OCI-LY1 (cell line): ENCODE measurements around the gene TGFBR2.

ENCODE experiments used
- H2AFZ ChIP-seq: fragments of 200-600 bp; sonication (generic), shearing (Covaris generic); 2 replicates; pipeline ENCODE4 v1.6.0; 2014; ENCODE audit warnings: antibody characterized with exemption, mild to moderate bottlenecking, low read length
- H3F3A ChIP-seq: fragments of 200-600 bp; sonication (generic), shearing (Covaris generic); 2 replicates; pipeline ENCODE4 v1.6.0; 2014; ENCODE audit warnings: mild to moderate bottlenecking, antibody characterized with exemption, low read length, moderate library complexity; ENCODE audit not compliant: insufficient read depth
- H3K27ac ChIP-seq: fragments of 200-600 bp; sonication (generic); 2 replicates; pipeline ENCODE4 v1.5.1; 2014; ENCODE audit warnings: low read length, mixed run types, mild to moderate bottlenecking, low read depth; ENCODE audit not compliant: poor library complexity, severe bottlenecking
- H3K27me3 ChIP-seq: fragments of 200-600 bp; sonication (generic); 2 replicates; pipeline ENCODE4 v1.6.0; 2014; ENCODE audit warnings: antibody characterized with exemption, mild to moderate bottlenecking, low read length, moderate library complexity; ENCODE audit not compliant: insufficient read depth
- H3K36me3 ChIP-seq: fragments of 200-600 bp; sonication (generic); 2 replicates; pipeline ENCODE4 v1.6.1; 2014; ENCODE audit warnings: mild to moderate bottlenecking, antibody characterized with exemption, low read length, moderate library complexity, mixed read lengths; ENCODE audit not compliant: insufficient read depth
- H3K4me1 ChIP-seq: fragments of 200-600 bp; sonication (generic); 2 replicates; pipeline ENCODE4 v1.5.1; 2014; ENCODE audit warnings: mild to moderate bottlenecking, low read length, moderate library complexity; ENCODE audit not compliant: insufficient read depth, severe bottlenecking
- H3K4me2 ChIP-seq: fragments of 200-600 bp; sonication (generic), shearing (Covaris generic); 2 replicates; pipeline ENCODE4 v1.6.1; 2014; ENCODE audit warnings: low read length
- H3K4me3 ChIP-seq: fragments of 200-600 bp; sonication (generic); 2 replicates; pipeline ENCODE4 v1.5.1; 2014; ENCODE audit warnings: low read length, low read depth, mild to moderate bottlenecking, mixed read lengths; ENCODE audit not compliant: poor library complexity, severe bottlenecking
- H3K79me2 ChIP-seq: fragments of 200-600 bp; shearing (Covaris generic); 2 replicates; pipeline ENCODE4 v1.6.1; 2016; ENCODE audit warnings: mixed run types, low read length, mixed read lengths; ENCODE audit not compliant: insufficient read depth
- H3K9ac ChIP-seq: fragments of 200-600 bp; sonication (generic), shearing (Covaris generic); 2 replicates; pipeline ENCODE4 v1.6.1; 2014; ENCODE audit warnings: mild to moderate bottlenecking, low read length, mixed read lengths
- H3K9me2 ChIP-seq: fragments of 200-600 bp; sonication (generic), shearing (Covaris generic); 2 replicates; pipeline ENCODE4 v1.6.1; 2014; ENCODE audit warnings: low read depth, mild to moderate bottlenecking, low read length, mixed read lengths
- H3K9me3 ChIP-seq: fragments of 200-600 bp; shearing (Covaris generic); 2 replicates; pipeline ENCODE4 v1.6.1; 2014; ENCODE audit warnings: low read length, mixed read lengths
- H4K20me1 ChIP-seq: fragments of 200-600 bp; sonication (generic), shearing (Covaris generic); 2 replicates; pipeline ENCODE4 v1.6.0; 2016; ENCODE audit warnings: mild to moderate bottlenecking, low read length; ENCODE audit not compliant: insufficient read depth
- CTCF ChIP-seq: fragments of 200-600 bp; sonication (generic), shearing (Covaris generic); IDR thresholded peaks from 2 replicates; pipeline ENCODE4 v1.5.1; 2017; ENCODE audit warnings: mild to moderate bottlenecking, antibody characterized with exemption, low read length, moderate library complexity, mixed read lengths
- EZH2 ChIP-seq: fragments of 200-600 bp; sonication (generic), shearing (Covaris generic); IDR thresholded peaks from 2 replicates; pipeline ENCODE4 v1.8.0; 2017; ENCODE audit warnings: borderline replicate concordance, mixed run types, mild to moderate bottlenecking, antibody characterized with exemption, low read length, moderate library complexity, mixed read lengths

The TGFBR2 gene

DNA sequence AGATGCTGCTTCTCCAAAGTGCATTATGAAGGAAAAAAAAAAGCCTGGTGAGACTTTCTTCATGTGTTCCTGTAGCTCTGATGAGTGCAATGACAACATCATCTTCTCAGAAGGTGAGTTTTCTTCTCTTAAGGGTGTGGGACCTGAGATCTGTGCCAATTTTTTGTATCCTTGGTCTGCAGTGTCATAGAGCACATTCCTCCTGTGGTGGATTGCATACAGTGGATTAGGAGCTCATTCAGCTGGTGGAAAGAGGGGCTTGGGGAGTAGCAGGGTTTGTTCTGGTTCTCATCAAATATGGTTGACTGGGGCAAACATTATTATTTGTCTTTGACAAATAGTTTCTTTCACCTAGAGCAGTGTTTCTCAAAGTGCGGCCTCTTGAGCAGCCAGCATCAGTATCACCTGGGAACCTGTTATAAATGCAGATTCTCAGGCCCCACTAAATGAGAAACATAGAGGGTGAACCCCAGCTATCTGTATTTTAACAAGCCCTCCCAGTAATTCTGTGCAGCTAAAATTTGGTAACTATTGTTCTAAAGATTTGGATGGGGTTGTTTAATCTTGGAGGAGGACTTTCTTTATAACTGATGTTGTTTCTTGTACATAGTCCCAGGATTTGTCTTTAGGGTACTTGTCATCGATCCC is 44.1 kb downstream of the TGFBR2 start:
- peak overlapping the region; percentile 38; the same call in 1 of the 2 replicates for H3K4me2 ChIP-seq
- H3K27ac ChIP-seq = peak overlapping the region; percentile 94
- peaks cover 62% of the 10 kb centered on the region for H3K4me1 ChIP-seq
- no peak overlapping the region for H2AFZ ChIP-seq
- H3K27me3 ChIP-seq = no peaks in the 10 kb centered on the region
- H3K9ac ChIP-seq = peak overlapping the region; percentile 11; the same call in 1 of the 2 replicates
- H3K9me2 ChIP-seq = no peaks in the 10 kb centered on the region
- no peak overlapping the region for H3K4me3 ChIP-seq
- no peak for TF ChIP-seq EZH2
- no peak for TF ChIP-seq CTCF
- 0 out of 2 replicates have a peak, but pooled peaks cover 4% of the 10 kb centered on the region for H3F3A ChIP-seq
- H3K36me3 ChIP-seq = peaks cover 75% of the 10 kb centered on the region
- no peaks in the 10 kb centered on the region for H4K20me1 ChIP-seq
- no peaks in the 10 kb centered on the region for H3K79me2 ChIP-seq
- H3K9me3 ChIP-seq = no peaks in the 10 kb centered on the region

GRCh38 chr3:30654269-30654668 is 47.9 kb downstream of the TGFBR2 start:
- H3K9me3 ChIP-seq = no peaks in the 10 kb centered on the region
- H3K4me3 ChIP-seq = no peak overlapping the region
- H3K4me1 ChIP-seq = peaks cover 64% of the 10 kb centered on the region
- no peak overlapping the region; the same call in 1 of the 2 replicates for H3K4me2 ChIP-seq
- peaks cover 74% of the 10 kb centered on the region for H3K36me3 ChIP-seq
- H3F3A ChIP-seq = 0 out of 2 replicates have a peak, but pooled peaks cover 2% of the 10 kb centered on the region
- no peaks in the 10 kb centered on the region for H4K20me1 ChIP-seq
- TF ChIP-seq EZH2 = no peak
- no peak for TF ChIP-seq CTCF
- H3K79me2 ChIP-seq = no peaks in the 10 kb centered on the region
- H3K27ac ChIP-seq = peak overlapping the region; percentile 72
- H3K9me2 ChIP-seq = no peaks in the 10 kb centered on the region
- H2AFZ ChIP-seq = no peak overlapping the region
- H3K27me3 ChIP-seq = no peaks in the 10 kb centered on the region
- no peak overlapping the region for H3K9ac ChIP-seq

DNA sequence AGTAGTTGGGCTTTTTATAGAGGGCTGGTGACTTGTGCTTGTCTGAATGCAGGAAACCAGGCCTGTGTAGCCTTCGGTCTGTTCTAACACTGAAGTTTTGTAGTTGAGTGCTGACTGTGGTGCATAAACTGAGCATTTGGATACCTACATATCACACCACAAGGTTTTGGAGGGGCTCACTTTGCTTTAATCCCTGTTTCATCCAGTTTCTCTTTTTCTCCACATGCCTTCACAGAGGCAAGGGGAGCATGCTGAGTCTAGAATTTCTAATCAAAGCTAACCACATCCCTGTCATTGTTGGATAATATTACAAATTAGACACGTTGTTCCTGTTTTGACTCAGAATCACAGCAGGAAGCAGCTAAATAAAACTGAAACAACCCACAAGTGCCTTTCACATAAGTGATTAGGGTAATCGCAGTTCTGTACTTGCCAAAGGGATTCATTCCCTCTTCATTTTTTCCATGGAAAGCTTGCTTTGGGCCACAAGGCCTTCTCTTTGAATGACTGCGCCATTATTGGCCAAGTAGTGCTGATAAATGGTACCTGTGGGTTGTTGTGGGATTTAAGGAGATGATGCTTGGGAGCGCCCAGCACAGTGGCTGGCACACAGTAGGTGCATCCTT is 48.9 kb downstream of the TGFBR2 start:
- Histone ChIP-seq H3K9me3 (no peaks in the 10 kb centered on the region), H3K27me3 (no peaks in the 10 kb centered on the region), H3K9ac (no peak overlapping the region), H3K9me2 (no peaks in the 10 kb centered on the region), H3K4me1 (peaks cover 56% of the 10 kb centered on the region), H3K27ac (peak overlapping the region; percentile 72), H3K79me2 (no peaks in the 10 kb centered on the region), H3K36me3 (peaks cover 76% of the 10 kb centered on the region), H3K4me2 (no peak overlapping the region), H3K4me3 (no peak overlapping the region), H2AFZ (no peak overlapping the region), H3F3A (no peaks in the 10 kb centered on the region), H4K20me1 (no peaks in the 10 kb centered on the region)
- no peak for TF ChIP-seq CTCF
- TF ChIP-seq EZH2 = no peak
